ENCODE data around the gene TPK1.

GRCh38 chr7:144717720-144718119 lies 118.1 kb downstream of the TPK1 start:
- TF ChIP-seq ZNF510 (tag by site-specific recombination; IDR thresholded peaks at IDR 0.05; ENCODE audit: insufficient replicate concordance) (no peak), TCF7L2 (IDR thresholded peaks at IDR 0.05; ENCODE audit: borderline replicate concordance, low read depth, low read length) (no peak), ZNF223 (tag by site-specific recombination; IDR thresholded peaks at IDR 0.05) (no peak), ZSCAN16 (tag by site-specific recombination; IDR thresholded peaks at IDR 0.05) (no peak)
- TF ChIP-seq, protein P1, sequence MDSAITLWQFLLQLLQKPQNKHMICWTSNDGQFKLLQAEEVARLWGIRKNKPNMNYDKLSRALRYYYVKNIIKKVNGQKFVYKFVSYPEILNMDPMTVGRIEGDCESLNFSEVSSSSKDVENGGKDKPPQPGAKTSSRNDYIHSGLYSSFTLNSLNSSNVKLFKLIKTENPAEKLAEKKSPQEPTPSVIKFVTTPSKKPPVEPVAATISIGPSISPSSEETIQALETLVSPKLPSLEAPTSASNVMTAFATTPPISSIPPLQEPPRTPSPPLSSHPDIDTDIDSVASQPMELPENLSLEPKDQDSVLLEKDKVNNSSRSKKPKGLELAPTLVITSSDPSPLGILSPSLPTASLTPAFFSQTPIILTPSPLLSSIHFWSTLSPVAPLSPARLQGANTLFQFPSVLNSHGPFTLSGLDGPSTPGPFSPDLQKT (IDR thresholded peaks at IDR 0.05; ENCODE audit: borderline replicate concordance, low read depth, low read length), result no peak
- TF ChIP-seq, protein P2, sequence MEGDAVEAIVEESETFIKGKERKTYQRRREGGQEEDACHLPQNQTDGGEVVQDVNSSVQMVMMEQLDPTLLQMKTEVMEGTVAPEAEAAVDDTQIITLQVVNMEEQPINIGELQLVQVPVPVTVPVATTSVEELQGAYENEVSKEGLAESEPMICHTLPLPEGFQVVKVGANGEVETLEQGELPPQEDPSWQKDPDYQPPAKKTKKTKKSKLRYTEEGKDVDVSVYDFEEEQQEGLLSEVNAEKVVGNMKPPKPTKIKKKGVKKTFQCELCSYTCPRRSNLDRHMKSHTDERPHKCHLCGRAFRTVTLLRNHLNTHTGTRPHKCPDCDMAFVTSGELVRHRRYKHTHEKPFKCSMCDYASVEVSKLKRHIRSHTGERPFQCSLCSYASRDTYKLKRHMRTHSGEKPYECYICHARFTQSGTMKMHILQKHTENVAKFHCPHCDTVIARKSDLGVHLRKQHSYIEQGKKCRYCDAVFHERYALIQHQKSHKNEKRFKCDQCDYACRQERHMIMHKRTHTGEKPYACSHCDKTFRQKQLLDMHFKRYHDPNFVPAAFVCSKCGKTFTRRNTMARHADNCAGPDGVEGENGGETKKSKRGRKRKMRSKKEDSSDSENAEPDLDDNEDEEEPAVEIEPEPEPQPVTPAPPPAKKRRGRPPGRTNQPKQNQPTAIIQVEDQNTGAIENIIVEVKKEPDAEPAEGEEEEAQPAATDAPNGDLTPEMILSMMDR (tag by site-specific recombination; IDR thresholded peaks at IDR 0.05), result no peak

Data from HEK293 (cell line).